GM23248 (cell line): ENCODE results near the gene PROK1.

Experiments used
- EZH2 ChIP-seq: fragments of 200-600 bp; sonication (generic); IDR thresholded peaks from 2 replicates; pipeline ENCODE4 v1.6.1; 2018; ENCODE audit warnings: antibody characterized with exemption, mild to moderate bottlenecking; ENCODE audit not compliant: insufficient read depth, poor library complexity, severe bottlenecking
- EZH2phosphoT487 ChIP-seq: fragments of 200-600 bp; sonication (generic); IDR thresholded peaks from 2 replicates; pipeline ENCODE4 v1.6.1; 2018; ENCODE audit warnings: antibody characterized with exemption, moderate library complexity, mild to moderate bottlenecking, low read depth; ENCODE audit not compliant: insufficient read depth

- TF ChIP-seq EZH2phosphoT487: no peak
- no peak for TF ChIP-seq EZH2
These were observed 33.9 kb downstream of the PROK1 start for GRCh38 chr1:110484801-110485200.
